VCaP (cell line): ENCODE data around the gene PTPN1.

Experiments
- H3K27ac ChIP-seq: fragments of 450-650 bp; 2 replicates; pipeline ENCODE4 v1.5.1; 2017
- CTCF ChIP-seq: fragments of 450-650 bp; conservative IDR thresholded peaks from 2 replicates; pipeline ENCODE4 v1.5.1; 2017; ENCODE audit warnings: mild to moderate bottlenecking, moderate library complexity

Gene PTPN1

DNA sequence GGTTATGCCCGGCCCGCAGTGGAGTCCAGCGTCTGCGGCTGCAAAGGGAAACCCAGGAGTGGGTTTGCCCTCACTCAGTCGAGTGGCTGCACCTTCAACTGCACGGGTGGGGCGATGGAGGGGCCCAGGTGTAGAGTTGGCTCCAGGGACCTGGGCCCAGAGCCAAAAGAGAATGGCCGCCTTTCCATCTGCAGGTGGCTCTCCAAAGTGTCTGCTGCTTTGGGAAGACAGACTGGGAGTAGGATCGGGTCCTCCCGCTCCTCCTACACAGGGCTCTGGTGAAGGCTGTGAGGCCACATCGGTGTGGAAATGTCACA lies 80.1 kb downstream of the PTPN1 start:
- TF ChIP-seq CTCF: no peak
- peak overlapping the region; percentile 82; the same call in 1 of the 2 replicates for H3K27ac ChIP-seq

- H3K27ac ChIP-seq: peak overlapping the region; percentile 82
- no peak for TF ChIP-seq CTCF
Observed at GRCh38 chr20:50591233-50591852, 81.2 kb downstream of the PTPN1 start.

- no peak for TF ChIP-seq CTCF
Observed at GRCh38 chr20:50592282-50593004, 82.3 kb downstream of the PTPN1 start.

GRCh38 chr20:50593005-50593335 lies 82.8 kb downstream of the PTPN1 start:
- peak overlapping the region; percentile 82 for H3K27ac ChIP-seq
- TF ChIP-seq CTCF: no peak

More at GRCh38 chr20:50592282-50593004, 82.3 kb downstream of the PTPN1 start:
- H3K27ac ChIP-seq: peak overlapping the region; percentile 82

GRCh38 chr20:50594231-50594590 lies 84.0 kb downstream of the PTPN1 start:
- no peak overlapping the region for H3K27ac ChIP-seq

DNA sequence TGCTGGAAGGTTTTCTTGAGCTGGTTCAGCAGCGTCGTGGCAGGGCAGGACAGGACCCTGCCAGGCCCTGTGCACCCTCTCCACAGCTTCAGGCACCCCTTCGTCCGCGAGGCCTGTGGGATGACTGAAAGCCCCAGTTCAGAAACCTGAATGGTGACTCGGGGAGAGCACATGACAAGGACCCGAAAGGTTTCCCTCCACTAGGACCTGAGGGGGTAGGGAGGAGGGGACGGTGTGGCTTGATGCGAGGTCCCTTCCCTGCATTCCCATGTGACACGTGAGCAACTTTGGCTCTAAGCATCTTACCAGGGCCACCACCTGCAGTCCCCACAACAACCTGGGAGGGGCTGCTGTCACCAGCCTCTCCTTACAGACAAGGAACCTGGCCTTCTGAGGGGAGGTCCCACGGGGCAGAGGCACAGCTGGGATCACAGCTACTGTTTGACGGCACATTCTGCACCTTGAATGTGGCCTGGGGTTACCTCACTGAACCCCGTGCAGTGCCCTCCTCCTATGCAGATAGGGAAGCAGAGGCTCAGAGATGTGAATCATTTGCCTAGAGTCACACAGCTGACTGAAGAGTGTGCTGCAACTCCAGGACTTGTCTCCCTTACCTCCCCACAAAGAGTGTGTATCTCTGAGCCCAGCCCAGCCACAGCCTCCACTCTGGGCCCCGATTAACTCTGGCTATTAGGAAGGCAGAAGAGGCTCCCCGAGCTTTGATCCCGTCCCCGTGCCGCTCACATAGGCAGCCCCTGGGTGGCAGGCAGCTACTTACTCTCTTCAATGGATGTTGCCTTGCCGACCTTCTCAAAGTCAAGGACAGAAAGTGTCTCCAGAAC lies 84.6 kb downstream of the PTPN1 start:
- H3K27ac ChIP-seq: no peak overlapping the region
- no peak for TF ChIP-seq CTCF

More at GRCh38 chr20:50594231-50594590, 84.0 kb downstream of the PTPN1 start:
- TF ChIP-seq CTCF: no peak

GRCh38 chr20:50595433-50595895 lies 85.3 kb downstream of the PTPN1 start:
- no peak overlapping the region for H3K27ac ChIP-seq
- no peak for TF ChIP-seq CTCF
